Astrocyte (in vitro differentiated cells and primary cell): ENCODE measurements around the gene CAPN12.

Experiments used
- CTCF ChIP-seq: IDR thresholded peaks from 2 replicates; pipeline ENCODE4 v1.5.1; 2011; ENCODE audit warnings: low read depth, mild to moderate bottlenecking, inconsistent platforms, low read length, moderate library complexity; ENCODE audit not compliant: insufficient read depth
- EZH2 ChIP-seq: IDR thresholded peaks from 2 replicates; pipeline ENCODE4 v1.6.1; 2012; ENCODE audit warnings: mild to moderate bottlenecking, low read length, inconsistent platforms; ENCODE audit not compliant: insufficient read depth

- no peak for TF ChIP-seq CTCF
- TF ChIP-seq EZH2: no peak
Measured at GRCh38 chr19:38792250-38793111, 48.2 kb upstream of the CAPN12 start.
